HCEC 1CT (cell line): Measurements from ENCODE around the gene GATD1.

Source experiments
- DNase-seq: peaks from one replicate; pipeline ENCODE4 v3.0.0-alpha.2; 2017

GATD1 gene

GRCh38 chr11:724778-725386 is 52.4 kb downstream of the GATD1 start:
- DNase-seq: no peak

- no peak for DNase-seq
Measured at GRCh38 chr11:724049-724777, 53.1 kb downstream of the GATD1 start.

GRCh38 chr11:723120-723883 is 54.0 kb downstream of the GATD1 start:
- peak; percentile 54 for DNase-seq

- no peak for DNase-seq
Measured at GRCh38 chr11:722346-722811, 54.9 kb downstream of the GATD1 start.

- no peak for DNase-seq
Measured at GRCh38 chr11:721741-722345, 55.4 kb downstream of the GATD1 start.

GRCh38 chr11:721247-721740 is 56.0 kb downstream of the GATD1 start:
- no peak for DNase-seq

- peak; percentile 46 for DNase-seq
Measured at GRCh38 chr11:720642-721246, 56.5 kb downstream of the GATD1 start.

GRCh38 chr11:720017-720641 is 57.2 kb downstream of the GATD1 start:
- no peak for DNase-seq

GRCh38 chr11:719214-720016 is 57.9 kb downstream of the GATD1 start:
- DNase-seq: no peak
